Measurements from ENCODE around the gene CAPN9.

GRCh38 chr1:230787471-230787870 lies 40.3 kb downstream of the CAPN9 start:
- TF ChIP-seq CTCF (IDR thresholded peaks at IDR 0.05) (no peak), POLR2A (IDR thresholded peaks at IDR 0.05) (no peak)
